Ascending aorta (tissue), 2 donors: Measurements from ENCODE around the gene KCNK16. TPM values are rescaled to one million over a fixed set of nuclear protein-coding genes. Genes with fewer than 3 reads are reported as not detected.

ENCODE experiments used
- DNase-seq, 2 donors: peaks; one replicate each; pipeline ENCODE4 v3.0.0-alpha.2; 2019; ENCODE audit warnings: low spot score in 2 of 2
- H3K27ac ChIP-seq, 2 donors: fragments of 200-600 bp; sonication (generic); one replicate each; pipeline ENCODE4 v1.5.1; 2016 to 2017; ENCODE audit warnings: mild to moderate bottlenecking in 1 of 2
- H3K27me3 ChIP-seq: fragments of 200-600 bp; sonication (generic); one replicate; pipeline ENCODE4 v1.5.1; 2017
- H3K36me3 ChIP-seq, 2 donors: fragments of 200-600 bp; sonication (generic); one replicate each; pipeline ENCODE4 v1.5.1; 2016
- H3K4me1 ChIP-seq, 2 donors: fragments of 200-600 bp; sonication (generic); one replicate each; pipeline ENCODE4 v1.5.1; 2016 to 2017; ENCODE audit warnings: mild to moderate bottlenecking in 1 of 2
- H3K4me3 ChIP-seq, 2 donors: fragments of 200-600 bp; sonication (generic); one replicate each; pipeline ENCODE4 v1.5.1; 2016 to 2017; ENCODE audit warnings: mild to moderate bottlenecking in 1 of 2
- H3K9me3 ChIP-seq, 2 donors: fragments of 200-600 bp; sonication (generic); one replicate each; pipeline ENCODE4 v1.5.1; 2016
- intact Hi-C: fragments of 100-400 bp; cut with DNase I; formaldehyde crosslinking; loops from one replicate; pipeline ENCODE4 v1.15.1; 2023
- total RNA-seq: library from RNA; depleted of rRNA; stranded (reverse); fragments of >200 nt; gene quantifications from one replicate; pipeline ENCODE4 v1.1.0, GENCODE V29; 2016
- TF ChIP-seq, protein P1 (sequence below), 3 experiments: fragments of 200-600 bp in 2 of 3; fragments of 450-650 bp in 1 of 3; sonication (generic) in 2 of 3; IDR thresholded peaks; one replicate each; pipeline ENCODE4 v1.5.1; 2016 to 2019; ENCODE audit warnings: antibody characterized with exemption in 3 of 3, mild to moderate bottlenecking in 1 of 3, moderate library complexity in 1 of 3

The KCNK16 gene
- not detected for total RNA-seq

DNA sequence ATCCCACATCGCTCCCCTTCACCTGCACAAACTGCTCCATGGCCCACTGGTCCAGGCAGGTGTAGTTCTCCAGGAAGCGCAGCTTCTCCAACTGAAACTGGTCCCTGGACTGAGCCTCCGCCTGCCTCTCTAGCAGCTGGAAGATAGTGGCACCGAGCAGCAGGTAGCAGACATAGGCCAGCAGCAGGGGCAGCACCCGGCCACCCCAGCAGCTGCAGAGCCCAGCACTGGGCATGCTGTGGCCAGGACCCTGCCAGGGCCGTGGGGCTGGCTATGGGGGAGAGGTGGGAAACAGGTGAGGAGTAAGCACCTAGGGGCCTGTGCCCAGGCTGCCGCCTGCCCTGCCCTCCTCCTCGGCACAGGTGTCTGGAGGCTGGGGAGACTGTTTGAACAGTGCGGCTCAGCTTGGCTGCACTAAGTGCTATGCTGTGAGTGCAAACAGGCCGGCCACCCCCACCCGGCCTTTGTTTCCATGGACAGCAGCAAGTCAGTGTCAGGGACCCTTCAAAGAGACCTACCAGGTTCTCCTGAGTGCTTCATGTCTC lies at the start of gene KCNK16:
Gene KCNK16, minus strand, starts transcription at position 397 of the 545 bp plus-strand sequence. Its CDS starts 162 bp downstream, at position 235.
- H3K4me3 ChIP-seq: no peak within 1 kb of the TSS
- H3K4me1 ChIP-seq: peaks cover 0 to 16% of the 10 kb centered on the region in 2 donors
- H3K27ac ChIP-seq: no peak within 1 kb of the TSS
- TF ChIP-seq, protein P1, sequence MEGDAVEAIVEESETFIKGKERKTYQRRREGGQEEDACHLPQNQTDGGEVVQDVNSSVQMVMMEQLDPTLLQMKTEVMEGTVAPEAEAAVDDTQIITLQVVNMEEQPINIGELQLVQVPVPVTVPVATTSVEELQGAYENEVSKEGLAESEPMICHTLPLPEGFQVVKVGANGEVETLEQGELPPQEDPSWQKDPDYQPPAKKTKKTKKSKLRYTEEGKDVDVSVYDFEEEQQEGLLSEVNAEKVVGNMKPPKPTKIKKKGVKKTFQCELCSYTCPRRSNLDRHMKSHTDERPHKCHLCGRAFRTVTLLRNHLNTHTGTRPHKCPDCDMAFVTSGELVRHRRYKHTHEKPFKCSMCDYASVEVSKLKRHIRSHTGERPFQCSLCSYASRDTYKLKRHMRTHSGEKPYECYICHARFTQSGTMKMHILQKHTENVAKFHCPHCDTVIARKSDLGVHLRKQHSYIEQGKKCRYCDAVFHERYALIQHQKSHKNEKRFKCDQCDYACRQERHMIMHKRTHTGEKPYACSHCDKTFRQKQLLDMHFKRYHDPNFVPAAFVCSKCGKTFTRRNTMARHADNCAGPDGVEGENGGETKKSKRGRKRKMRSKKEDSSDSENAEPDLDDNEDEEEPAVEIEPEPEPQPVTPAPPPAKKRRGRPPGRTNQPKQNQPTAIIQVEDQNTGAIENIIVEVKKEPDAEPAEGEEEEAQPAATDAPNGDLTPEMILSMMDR (IDR thresholded peaks at IDR 0.05): no peak
- intact Hi-C loops: no loop called here
- DNase-seq: no peak
- H3K36me3 ChIP-seq: no peaks in the 10 kb centered on the region
- no peaks in the 10 kb centered on the region for H3K9me3 ChIP-seq
- H3K27me3 ChIP-seq: no peaks in the 10 kb centered on the region

DNA sequence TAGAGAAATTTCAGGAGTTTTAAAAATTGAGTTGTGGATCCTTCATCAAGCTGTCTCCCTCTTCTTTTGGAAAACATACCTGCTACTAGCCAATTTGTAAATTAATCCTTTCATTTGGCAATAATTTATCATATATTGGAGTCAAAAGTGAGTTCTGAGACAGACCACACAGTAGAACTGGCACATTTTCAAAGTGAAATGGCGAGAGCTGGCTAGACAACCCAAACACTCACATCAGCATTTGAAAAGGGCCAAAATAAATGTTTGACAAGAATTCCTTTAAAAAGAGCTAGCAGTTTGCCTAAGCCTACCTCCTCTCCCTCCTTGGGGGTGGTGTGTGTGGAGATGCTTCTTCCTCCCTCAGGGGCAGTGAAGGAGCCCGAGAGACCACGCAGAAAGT lies 47.9 kb upstream of the KCNK16 start:
- Histone ChIP-seq H3K9me3 (no peaks in the 10 kb centered on the region), H3K36me3 (no peaks in the 10 kb centered on the region), H3K27me3 (no peaks in the 10 kb centered on the region), H3K27ac (no peak overlapping the region), H3K4me1 (peaks cover 0 to 6% of the 10 kb centered on the region in 2 donors), H3K4me3 (no peak overlapping the region)
- intact Hi-C loops: loop anchor here (5.0 kb wide), 1 partner anchor 227 kb away; no protein-coding TSS in a partner anchor
- no peak for DNase-seq
- TF ChIP-seq, protein P1 (IDR thresholded peaks at IDR 0.05): no peak

DNA sequence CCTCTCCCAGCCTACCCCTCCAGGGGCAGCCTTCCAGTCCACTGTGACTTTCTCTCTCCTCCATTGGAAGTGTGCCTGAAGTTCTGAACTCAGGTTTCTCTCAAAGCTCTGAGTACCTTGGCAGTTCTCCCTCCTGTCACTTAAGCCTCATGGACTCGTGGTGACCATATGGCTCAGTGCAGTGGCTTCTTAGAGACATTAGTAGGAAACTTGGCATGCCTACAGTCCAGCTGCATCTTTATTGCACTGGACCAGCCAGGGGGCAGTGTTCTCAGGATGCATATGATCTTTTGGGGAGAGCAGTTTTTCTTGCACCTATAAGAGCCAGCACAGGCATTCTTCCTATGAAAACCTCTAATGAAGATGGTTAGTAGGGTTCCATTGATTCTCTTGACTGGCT lies 47.5 kb upstream of the KCNK16 start:
- Histone ChIP-seq H3K4me3 (no peak overlapping the region), H3K36me3 (no peaks in the 10 kb centered on the region), H3K9me3 (no peaks in the 10 kb centered on the region), H3K27ac (no peak overlapping the region), H3K27me3 (no peaks in the 10 kb centered on the region), H3K4me1 (peaks cover 0 to 6% of the 10 kb centered on the region in 2 donors)
- TF ChIP-seq, protein P1 (IDR thresholded peaks at IDR 0.05): peak in 1 of 3 experiments; percentile 31
- no peak for DNase-seq
- intact Hi-C loops: loop anchor here (5.0 kb wide), 1 partner anchor 227 kb away; no protein-coding TSS in a partner anchor

DNA sequence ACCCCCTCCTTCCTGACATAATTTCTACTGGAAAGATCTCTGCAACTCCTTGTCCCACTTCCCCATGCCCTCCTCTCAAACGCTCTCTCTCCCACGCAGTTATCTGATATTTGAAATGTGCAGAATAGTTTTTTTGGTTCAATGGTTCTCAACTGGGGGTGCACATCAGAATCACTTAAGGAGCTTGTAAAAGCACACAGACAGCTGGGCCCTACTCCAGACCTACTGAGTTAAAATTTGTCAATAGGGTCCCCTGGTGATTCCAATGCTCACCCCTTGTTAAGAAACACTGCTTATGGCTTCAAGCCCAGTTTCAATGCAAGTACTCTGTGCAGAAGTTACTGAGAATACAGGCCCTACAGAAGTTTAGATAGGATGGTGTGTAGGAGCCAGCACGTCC lies 45.2 kb upstream of the KCNK16 start:
- H3K27me3 ChIP-seq: no peaks in the 10 kb centered on the region
- no peaks in the 10 kb centered on the region for H3K9me3 ChIP-seq
- intact Hi-C loops: no loop called here
- H3K27ac ChIP-seq: no peak overlapping the region
- TF ChIP-seq, protein P1 (IDR thresholded peaks at IDR 0.05): no peak
- H3K4me3 ChIP-seq: no peak overlapping the region
- no peaks in the 10 kb centered on the region for H3K36me3 ChIP-seq
- H3K4me1 ChIP-seq: peaks cover 0 to 6% of the 10 kb centered on the region in 2 donors
- DNase-seq: no peak

DNA sequence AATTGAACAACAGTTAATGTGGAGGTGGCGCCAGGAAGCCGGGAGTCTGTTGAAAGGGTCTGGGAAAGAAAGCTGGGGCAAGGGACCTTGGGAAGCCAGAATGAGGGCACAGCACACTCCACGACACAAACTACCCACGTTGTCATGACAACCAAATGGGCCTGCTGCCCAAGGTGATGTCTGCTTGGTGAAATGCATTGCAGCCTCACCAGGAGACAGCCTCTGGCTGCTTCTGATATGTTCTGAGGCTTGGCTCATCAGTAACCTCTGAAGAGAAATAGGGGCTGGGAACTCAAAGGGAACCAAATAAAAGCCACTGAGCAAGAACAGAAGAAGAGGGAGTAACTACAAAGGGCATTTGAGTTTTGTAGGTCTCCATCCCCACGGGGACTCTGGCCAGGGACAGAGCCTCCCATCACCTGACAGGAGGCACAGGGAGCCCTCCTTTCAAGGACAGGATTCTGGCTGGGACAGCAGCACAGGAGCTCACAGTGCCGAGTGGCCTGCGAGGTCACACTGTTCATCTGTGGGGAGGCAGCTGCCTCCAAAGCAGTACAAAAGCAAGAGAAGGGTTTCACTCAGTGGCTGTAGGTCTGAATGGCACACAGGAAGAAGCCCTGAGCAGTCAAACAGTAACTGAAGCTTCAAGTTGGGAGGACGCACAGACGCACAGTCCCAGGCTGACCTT lies 44.6 kb upstream of the KCNK16 start:
- intact Hi-C loops: no loop called here
- TF ChIP-seq, protein P1 (IDR thresholded peaks at IDR 0.05): no peak

More for the DNA sequence above, 44.6 kb upstream of the KCNK16 start:
- Histone ChIP-seq H3K36me3 (no peaks in the 10 kb centered on the region), H3K27me3 (no peaks in the 10 kb centered on the region), H3K9me3 (no peaks in the 10 kb centered on the region), H3K4me3 (no peak overlapping the region), H3K4me1 (peaks cover 0 to 6% of the 10 kb centered on the region in 2 donors), H3K27ac (no peak overlapping the region)
- no peak for DNase-seq
